HG03442 (cell line): ENCODE results near the gene CLPTM1.
"Not testable (repeated sequence)": the region's sequence is repeated elsewhere in the genome, so short reads cannot be mapped to it uniquely, and the experiment has no call there.

Source experiments
- ATAC-seq: cut with Tn5 transposase; IDR thresholded peaks from one replicate; pipeline ENCODE4 v1.9.1; 2021; ENCODE audit warnings: mild to moderate bottlenecking, moderate library complexity; ENCODE audit not compliant: unreplicated experiment

Gene CLPTM1

DNA sequence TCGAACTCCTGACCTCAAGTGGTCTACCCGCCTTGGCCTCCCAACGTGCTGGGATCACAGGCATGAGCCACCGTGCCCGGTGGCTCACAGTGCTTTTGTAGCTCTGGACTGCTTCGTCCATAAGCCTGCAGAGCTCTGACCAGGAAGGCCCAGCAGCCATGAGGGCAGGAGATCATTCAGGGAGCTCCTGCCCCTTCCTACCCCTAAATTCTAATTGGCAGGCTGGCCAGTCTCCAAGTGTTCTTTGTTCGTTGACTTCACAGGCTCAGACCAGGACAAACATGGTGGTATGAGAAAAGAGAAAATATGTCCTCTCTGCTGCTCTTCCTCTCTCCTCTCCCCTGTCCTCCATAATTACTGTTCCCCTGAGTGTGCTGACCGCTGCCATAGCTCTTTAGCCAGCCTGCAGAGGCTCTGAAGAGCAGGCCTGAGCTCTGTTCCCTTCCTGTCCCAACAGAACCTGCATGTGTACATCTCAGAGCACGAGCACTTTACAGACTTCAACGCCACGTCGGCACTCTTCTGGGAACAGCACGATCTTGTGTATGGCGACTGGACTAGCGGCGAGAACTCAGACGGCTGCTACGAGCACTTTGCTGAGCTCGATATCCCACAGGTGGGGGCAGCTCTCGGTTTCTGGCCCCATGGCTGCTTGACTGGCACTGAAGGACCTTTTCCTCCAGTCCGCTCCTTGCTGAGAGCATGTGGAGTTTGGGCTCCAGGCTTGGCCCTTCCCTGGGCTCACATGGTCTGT is 19.0 kb downstream of the CLPTM1 start:
- ATAC-seq = no peak

DNA sequence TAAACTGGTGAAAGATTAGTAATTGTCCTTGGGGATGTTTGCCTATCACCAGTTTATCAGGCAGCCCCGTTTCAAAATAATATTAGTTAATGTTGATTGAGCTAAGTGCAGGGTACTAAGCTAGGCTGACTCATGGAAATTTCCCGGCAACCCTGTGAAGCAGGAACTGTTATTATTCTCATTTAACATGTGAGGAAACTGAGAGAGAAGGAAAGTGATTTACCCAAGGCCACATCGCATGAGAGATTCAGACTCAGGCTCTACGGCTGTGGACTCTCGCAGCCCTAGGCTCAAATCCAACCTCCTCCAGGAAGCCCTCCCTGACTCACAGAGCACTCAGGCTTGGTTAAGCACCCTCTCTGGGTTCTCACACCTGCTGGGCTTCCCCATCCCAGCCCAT is 19.7 kb downstream of the CLPTM1 start:
- no peak for ATAC-seq

GRCh38 chr19:44975444-44975843 is 20.3 kb downstream of the CLPTM1 start:
- no peak for ATAC-seq

GRCh38 chr19:44984005-44984404 is 28.8 kb downstream of the CLPTM1 start:
- ATAC-seq = no peak

- no peak for ATAC-seq
These were observed 30.3 kb downstream of the CLPTM1 start for GRCh38 chr19:44985445-44985844.

- ATAC-seq = no peak
These were observed 31.2 kb downstream of the CLPTM1 start for GRCh38 chr19:44986389-44986788.

DNA sequence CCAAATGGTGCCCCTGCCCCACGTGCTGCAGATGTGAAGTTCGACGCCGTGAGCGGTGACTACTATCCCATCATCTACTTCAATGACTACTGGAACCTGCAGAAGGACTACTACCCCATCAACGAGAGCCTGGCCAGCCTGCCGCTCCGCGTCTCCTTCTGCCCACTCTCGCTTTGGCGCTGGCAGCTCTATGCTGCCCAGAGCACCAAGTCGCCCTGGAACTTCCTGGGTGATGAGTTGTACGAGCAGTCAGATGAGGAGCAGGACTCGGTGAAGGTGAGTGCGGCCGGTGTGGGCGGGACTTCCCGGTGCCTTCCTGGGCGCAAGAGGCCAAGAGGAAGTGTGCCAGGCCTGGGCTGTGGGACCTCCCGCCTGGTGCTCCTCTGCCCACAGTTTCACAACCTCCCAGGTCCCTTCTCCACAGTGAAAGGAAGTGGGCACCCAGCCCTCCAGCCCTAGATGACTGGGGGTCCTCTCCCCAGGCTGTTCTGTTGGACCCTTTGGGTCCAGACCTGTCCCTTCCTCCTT is 32.0 kb downstream of the CLPTM1 start:
- no peak for ATAC-seq

- no peak for ATAC-seq
These were observed 33.1 kb downstream of the CLPTM1 start for GRCh38 chr19:44988273-44988672.

- ATAC-seq = no peak
These were observed 33.8 kb downstream of the CLPTM1 start for GRCh38 chr19:44988896-44989556.

GRCh38 chr19:44990459-44990858 is 35.3 kb downstream of the CLPTM1 start:
- ATAC-seq = no peak

- no peak for ATAC-seq
These were observed 35.8 kb downstream of the CLPTM1 start for GRCh38 chr19:44990966-44991365.

DNA sequence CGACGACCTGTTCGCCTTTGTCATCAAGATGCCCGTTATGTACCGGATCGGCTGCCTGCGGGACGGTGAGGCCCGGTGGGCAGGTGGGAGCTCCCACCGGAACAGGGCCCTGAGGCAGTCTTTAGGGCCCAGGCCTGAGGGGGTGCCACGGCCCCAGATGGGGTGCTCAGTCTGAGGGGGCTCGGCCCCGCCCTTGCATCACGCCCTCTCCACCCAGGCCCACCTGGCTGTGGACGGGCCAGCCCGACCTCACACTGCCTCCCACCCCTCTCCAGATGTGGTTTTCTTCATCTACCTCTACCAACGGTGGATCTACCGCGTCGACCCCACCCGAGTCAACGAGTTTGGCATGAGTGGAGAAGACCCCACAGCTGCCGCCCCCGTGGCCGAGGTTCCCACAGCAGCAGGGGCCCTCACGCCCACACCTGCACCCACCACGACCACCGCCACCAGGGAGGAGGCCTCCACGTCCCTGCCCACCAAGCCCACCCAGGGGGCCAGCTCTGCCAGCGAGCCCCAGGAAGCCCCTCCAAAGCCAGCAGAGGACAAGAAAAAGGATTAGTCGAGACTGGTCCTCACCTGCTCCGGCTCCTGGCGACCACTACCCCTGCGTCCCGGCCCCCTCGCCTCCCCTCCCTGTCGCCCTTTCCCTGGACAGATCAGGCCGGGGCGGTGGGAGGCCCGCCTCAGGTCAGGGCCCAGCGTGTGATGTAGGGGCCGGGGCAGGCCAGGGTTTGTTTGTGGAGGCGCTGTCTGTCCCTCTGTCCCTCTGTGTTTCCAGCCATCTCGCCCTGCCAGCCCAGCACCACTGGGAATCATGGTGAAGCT is 37.4 kb downstream of the CLPTM1 start:
- no peak for ATAC-seq

DNA sequence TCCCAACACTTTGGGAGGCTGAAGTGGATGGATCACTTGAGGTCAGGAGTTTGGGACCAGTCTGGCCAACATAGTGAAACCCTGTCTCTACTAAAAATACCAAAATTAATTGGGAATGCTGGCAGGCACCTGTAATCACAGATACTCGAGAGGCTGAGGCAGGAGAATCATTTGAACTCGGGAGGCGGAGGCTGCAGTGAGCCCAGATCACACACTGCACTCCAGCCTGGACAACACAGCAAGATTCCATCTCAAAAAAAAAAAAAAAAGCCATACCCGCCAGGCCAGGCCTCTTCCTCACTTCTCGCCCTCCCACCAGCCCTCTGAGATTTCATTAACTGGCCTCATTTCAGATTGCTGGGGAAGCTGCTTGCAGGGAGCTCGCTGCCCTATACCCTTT is 38.3 kb downstream of the CLPTM1 start:
- no peak for ATAC-seq

DNA sequence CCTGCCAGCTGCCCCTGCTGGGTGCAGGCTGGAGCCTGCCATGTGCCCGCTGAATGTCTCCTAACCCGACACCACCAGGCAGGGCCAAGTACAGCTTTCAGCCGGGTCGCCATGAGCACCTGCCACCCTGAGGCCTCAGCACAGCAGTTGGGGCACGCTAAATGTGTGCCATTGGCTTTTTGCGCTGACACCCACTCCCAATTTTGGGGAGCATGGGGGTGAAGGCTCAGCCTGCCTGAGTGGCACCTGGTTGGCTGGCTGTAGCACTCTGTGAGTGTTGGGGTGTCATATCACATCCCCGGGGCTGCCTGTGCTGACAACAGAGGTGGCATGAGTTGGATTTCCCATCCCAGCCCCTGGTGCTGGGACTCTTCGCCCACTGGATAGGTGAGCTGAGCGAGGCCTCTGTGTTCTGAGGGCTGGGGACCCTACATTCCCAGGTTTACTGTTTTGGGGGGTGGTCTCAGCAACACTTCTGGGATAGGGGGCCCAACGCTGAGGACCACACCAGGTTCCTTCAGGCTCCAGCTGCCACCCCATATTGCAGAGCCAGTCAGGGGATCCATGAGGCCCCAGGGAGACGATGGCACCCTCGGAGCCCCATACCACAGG is 38.9 kb downstream of the CLPTM1 start:
- no peak for ATAC-seq

DNA sequence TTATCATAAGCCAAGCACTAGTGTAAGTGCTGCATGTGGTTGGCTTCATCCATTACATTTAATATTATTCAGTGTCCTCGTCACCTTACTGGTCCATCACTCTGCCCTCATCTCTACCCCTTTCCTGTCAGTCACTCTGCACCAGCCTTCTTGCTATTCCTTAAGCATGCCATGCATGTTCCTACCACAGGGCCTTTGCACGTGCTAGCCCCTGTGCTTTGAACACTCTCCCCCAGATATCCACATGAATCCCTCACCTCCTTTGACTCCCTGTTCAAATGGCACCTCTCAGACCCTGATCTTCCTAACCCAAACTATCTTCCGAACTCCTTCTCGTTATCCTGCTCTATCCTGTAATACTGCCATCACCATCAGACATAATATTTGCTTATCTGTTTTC is 42.8 kb downstream of the CLPTM1 start:
- no peak for ATAC-seq

DNA sequence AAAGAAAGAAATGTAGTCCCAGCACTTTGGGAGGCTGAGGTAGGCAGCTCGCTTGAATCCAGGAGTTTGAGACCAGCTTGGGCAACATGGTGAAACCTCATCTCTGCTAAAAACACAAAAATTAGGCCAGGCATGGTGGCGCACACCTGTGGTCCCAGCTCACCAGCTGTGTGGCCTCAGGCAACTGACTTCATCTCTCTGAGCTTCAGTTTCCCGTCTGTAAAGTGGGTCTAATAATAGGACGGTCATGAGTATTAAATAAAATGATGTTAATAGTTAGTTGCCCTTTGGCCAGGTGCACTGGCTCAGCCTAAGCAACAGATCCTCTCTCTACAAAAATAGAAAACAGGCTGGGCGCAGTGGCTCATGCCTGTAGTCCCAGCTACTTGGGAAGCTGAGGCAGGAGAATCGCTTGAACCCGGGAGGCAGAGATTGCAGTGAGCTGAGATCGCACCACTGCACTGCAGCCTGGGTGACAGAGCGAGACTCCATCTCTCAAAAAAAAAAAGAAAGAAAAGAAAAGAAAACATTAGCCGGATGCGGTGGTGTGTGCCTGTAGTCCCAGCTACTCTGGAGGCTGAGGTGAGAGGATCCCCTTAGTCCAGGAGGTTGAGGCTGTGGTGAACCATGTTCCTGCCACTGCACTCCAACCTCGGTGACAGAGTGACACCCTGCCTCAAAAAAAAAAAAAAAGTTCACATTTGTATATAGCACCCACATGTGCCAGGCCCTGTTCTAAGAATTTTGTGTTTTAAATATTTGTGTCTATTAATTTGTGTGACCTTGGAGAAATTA is 44.1 kb downstream of the CLPTM1 start:
- not testable (repeated sequence) for ATAC-seq

DNA sequence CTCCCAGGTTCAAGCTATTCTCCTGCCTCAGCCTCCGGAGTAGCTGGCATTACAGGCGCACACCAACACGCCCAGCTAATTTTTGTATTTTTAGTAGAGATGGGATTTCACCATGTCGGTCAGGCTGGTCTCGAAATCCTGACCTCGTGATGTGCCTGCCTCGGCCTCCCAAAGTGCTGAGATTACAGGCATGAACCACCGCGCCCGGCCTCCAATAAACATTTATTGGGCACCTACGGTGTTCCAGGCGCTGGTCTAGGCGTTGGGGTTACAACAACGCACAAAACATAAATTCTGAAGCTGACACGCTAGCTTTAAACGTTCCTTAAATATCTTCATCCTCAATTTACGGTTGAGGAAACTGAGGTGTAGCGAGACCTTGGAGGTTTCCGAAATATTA is 45.5 kb downstream of the CLPTM1 start:
- ATAC-seq = not testable (repeated sequence)

GRCh38 chr19:45001087-45001739 is 46.0 kb downstream of the CLPTM1 start, which contains the start of gene RELB:
RELB (plus strand) TSS chr19:45001464; CDS start chr19:45001580, 116 bp downstream.
- ATAC-seq = peak; percentile 45

- no peak for ATAC-seq
These were observed 48.3 kb downstream of the CLPTM1 start for GRCh38 chr19:45003485-45003884.

DNA sequence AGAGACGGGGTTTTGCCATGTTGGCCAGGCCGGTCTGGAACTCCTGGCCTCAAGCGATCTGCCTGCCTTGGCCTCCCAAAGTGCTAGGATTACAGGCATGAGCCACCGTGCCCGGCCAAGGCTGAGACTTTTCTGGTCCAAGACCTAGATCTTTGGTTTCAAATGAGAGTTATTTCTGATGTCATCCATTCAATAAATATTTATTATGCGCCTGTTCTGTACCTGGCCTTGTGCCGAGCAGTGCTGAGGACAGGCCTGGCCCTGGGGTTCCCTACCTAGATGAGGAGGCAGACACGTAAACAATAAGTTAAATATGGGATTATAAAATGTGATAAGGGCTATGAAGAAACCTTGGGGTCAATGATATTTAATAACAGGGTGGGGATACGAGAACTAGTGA is 50.6 kb downstream of the CLPTM1 start:
- ATAC-seq = no peak
